HG03378 (cell line): ENCODE measurements around the gene TMEM201.

Experiments used
- ATAC-seq: cut with Tn5 transposase; IDR thresholded peaks from one replicate; pipeline ENCODE4 v1.9.1; 2021; ENCODE audit warnings: mild to moderate bottlenecking, moderate library complexity; ENCODE audit not compliant: unreplicated experiment

TMEM201 gene

GRCh38 chr1:9652379-9653209 lies 63.9 kb downstream of the TMEM201 start:
- no peak for ATAC-seq

GRCh38 chr1:9653210-9653490 lies 64.4 kb downstream of the TMEM201 start:
- no peak for ATAC-seq

DNA sequence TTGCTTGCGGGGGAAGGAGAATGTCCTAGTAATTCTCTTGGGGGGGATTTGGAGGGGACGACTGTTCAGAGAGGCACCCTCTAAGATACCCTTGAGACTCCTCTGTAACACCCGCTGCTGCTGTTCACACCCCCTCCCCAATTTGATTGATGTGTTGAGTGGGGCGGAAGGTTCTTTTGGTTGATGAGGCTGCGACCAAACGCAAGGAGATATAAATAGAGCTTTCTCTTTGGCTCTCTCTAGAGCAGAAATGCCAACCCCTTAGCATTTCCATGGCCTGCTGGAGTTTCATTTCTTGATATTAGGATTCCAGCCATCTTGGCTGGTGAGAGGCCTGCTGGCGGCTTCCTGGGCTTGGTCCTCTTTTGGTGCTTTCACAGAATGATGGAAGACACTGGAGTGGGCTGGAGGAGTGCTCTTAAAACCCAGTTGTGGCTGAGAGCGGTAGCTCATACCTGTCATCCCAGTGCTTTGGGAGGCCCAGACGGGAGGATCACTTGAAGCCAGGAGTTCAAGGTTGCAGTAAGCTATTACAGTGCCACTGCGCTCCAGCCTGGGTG lies 64.9 kb downstream of the TMEM201 start:
- no peak for ATAC-seq

- ATAC-seq: no peak
These were observed 65.5 kb downstream of the TMEM201 start for GRCh38 chr1:9654051-9654833.

- ATAC-seq: no peak
These were observed 66.4 kb downstream of the TMEM201 start for GRCh38 chr1:9654834-9655723.

DNA sequence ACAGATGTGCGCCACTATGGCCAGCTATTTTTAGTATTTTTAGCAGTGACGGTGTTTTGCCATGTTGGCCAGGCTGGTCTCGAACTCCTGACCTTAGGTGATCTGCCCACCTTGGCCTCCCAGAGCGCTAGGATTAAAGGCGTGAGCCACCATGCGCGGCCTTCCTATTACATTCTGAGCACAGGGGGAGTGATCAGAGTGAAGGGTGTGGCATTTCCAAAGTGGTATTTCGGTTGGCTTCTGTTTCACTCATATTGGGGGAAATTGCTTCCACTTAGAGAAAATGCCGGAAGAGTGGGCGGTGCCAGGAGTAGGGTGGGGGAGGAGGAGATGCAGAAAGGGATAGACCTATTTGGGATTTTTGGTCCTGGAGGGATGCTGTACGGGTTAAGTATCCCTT lies 67.1 kb downstream of the TMEM201 start:
- no peak for ATAC-seq

DNA sequence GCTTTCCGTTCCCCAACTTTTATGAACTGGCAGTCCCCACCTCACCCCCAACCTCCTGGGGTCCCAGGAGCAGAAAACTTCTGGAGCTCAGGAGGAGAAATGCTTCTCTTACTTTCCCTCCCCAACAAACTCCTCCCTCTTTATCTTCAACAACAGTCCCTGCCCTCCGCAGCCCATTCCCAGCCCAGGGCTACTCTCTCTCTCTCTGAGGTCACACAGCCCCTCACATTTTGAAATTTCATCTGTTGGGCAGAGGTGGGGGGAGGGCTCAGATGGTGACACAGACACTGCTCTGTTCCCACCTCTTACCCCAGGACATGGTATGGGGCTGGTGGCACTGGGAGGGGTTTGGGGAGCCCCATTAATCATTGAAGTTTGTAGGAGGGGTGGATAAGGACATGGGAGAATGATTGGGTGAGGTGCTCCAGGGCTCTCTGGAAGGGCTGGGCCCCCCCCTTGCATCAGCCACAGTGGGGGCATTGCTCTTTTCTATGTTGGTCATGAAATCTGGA lies 68.9 kb downstream of the TMEM201 start:
- ATAC-seq: no peak

- no peak for ATAC-seq
These were observed 69.5 kb downstream of the TMEM201 start for GRCh38 chr1:9658199-9658598.

DNA sequence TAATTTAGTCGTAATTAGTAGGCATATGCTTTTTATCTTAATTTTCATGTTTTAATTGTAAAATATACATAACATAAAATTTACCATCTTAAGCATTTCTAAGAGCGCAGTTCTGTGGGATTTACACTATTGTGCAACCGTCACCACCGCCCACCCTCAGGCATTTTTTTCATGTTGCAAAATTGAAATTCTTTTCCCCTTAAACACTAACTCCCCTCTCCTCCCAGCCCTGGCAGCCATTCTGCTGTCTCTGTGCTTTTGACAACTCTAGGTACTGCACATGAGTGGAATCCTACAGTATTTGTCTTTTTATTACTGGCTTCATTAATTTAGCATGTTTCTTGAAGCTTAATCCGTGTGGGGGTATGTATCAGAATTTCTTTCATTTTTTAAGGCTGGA lies 70.6 kb downstream of the TMEM201 start:
- ATAC-seq: no peak

- ATAC-seq: no peak
These were observed 74.5 kb downstream of the TMEM201 start for GRCh38 chr1:9663257-9663656.
